Fibroblast of skin of abdomen (primary cell): ENCODE results near the gene AUNIP.

Experiments used
- DNase-seq: peaks from one replicate; pipeline ENCODE4 v3.0.0-alpha.2; 2013

Gene AUNIP

GRCh38 chr1:25826571-25826970, 32.7 kb downstream of the AUNIP start:
- DNase-seq, result no peak

GRCh38 chr1:25825605-25826004, 33.7 kb downstream of the AUNIP start:
- no peak for DNase-seq

- DNase-seq, result no peak
Observed at GRCh38 chr1:25821630-25822091, 37.6 kb downstream of the AUNIP start.

GRCh38 chr1:25821112-25821476, 38.2 kb downstream of the AUNIP start:
- DNase-seq, result no peak

- peak; percentile 56 for DNase-seq
Observed at GRCh38 chr1:25820247-25821111, 38.8 kb downstream of the AUNIP start.

GRCh38 chr1:25819491-25820246, 39.6 kb downstream of the AUNIP start, which contains the start of gene MTFR1L:
MTFR1L (plus strand) TSS chr1:25819954; CDS start chr1:25823105, 3,151 bp downstream.
- DNase-seq, result peak; percentile 71

GRCh38 chr1:25818569-25818968, 40.7 kb downstream of the AUNIP start:
- DNase-seq, result no peak

- DNase-seq, result no peak
Observed at GRCh38 chr1:25817840-25818501, 41.3 kb downstream of the AUNIP start.

- no peak for DNase-seq
Observed at GRCh38 chr1:25816112-25816718, 43.0 kb downstream of the AUNIP start.

- DNase-seq, result no peak
Observed at GRCh38 chr1:25815208-25816111, 43.8 kb downstream of the AUNIP start.

- DNase-seq, result no peak
Observed at GRCh38 chr1:25814549-25815087, 44.6 kb downstream of the AUNIP start.

GRCh38 chr1:25813734-25814471, 45.4 kb downstream of the AUNIP start:
- no peak for DNase-seq

- DNase-seq, result no peak
Observed at GRCh38 chr1:25813071-25813733, 46.1 kb downstream of the AUNIP start.

- no peak for DNase-seq
Observed at GRCh38 chr1:25811384-25812082, 47.7 kb downstream of the AUNIP start.

GRCh38 chr1:25810341-25811299, 48.6 kb downstream of the AUNIP start:
- DNase-seq, result no peak

- DNase-seq, result no peak
Observed at GRCh38 chr1:25809929-25810328, 49.3 kb downstream of the AUNIP start.

GRCh38 chr1:25809283-25809926, 49.9 kb downstream of the AUNIP start:
- no peak for DNase-seq
